ENCODE measurements around the gene NLN. TPM values are rescaled to one million over a fixed set of nuclear protein-coding genes. Genes with fewer than 3 reads are reported as not detected.
"Not testable (repeated sequence)": the region's sequence is repeated elsewhere in the genome, so short reads cannot be mapped to it uniquely, and the experiment has no call there.

Gene NLN
- total RNA-seq, 1 experiment from 2014 or later, result 34.8 TPM

DNA sequence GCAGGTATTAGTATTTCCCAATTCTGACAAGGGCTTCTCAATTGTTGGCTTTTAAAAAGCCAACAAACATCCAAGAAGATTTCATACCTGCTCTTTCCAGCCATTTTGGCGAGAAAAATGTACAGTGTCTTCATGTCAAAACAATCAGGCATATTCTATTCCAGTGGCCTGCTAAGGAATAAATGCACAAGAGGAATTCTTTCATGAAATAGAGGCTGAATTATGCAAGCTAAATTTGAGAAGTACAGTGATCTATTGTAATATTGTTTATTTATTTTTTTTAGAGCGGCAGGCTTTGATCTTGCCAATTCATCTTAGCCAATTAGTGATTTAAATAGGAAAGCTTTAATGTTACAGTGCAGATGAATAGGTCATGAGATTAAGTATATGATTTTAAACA lies 49.3 kb downstream of the NLN start:
- CTCF ChIA-PET, result no interaction called here
- peaks cover 7% of the 10 kb centered on the region for H3K9me3 Mint-ChIP-seq (ENCODE audit: unreplicated experiment)
- TF ChIP-seq, protein P1, sequence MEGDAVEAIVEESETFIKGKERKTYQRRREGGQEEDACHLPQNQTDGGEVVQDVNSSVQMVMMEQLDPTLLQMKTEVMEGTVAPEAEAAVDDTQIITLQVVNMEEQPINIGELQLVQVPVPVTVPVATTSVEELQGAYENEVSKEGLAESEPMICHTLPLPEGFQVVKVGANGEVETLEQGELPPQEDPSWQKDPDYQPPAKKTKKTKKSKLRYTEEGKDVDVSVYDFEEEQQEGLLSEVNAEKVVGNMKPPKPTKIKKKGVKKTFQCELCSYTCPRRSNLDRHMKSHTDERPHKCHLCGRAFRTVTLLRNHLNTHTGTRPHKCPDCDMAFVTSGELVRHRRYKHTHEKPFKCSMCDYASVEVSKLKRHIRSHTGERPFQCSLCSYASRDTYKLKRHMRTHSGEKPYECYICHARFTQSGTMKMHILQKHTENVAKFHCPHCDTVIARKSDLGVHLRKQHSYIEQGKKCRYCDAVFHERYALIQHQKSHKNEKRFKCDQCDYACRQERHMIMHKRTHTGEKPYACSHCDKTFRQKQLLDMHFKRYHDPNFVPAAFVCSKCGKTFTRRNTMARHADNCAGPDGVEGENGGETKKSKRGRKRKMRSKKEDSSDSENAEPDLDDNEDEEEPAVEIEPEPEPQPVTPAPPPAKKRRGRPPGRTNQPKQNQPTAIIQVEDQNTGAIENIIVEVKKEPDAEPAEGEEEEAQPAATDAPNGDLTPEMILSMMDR (IDR thresholded peaks at IDR 0.05; ENCODE audit: insufficient read depth in 1 of 2, low read depth in 1 of 2, low read length in 1 of 2, severe bottlenecking in 1 of 2, unreplicated experiment in 1 of 2), result no peak
- no peaks in the 10 kb centered on the region for H3K9me3 ChIP-seq
- H3K27me3 ChIP-seq (replicated peaks; ENCODE audit: control insufficient read depth, insufficient read depth, low read length), result no peaks in the 10 kb centered on the region
- intact Hi-C loops (cut with micrococcal nuclease; ENCODE audit: unreplicated experiment), result no loop called here
- no TSS peak for BruUV-seq (replicated peaks)
- H3K27ac Mint-ChIP-seq (ENCODE audit: unreplicated experiment), result no peak overlapping the region
- no peaks in the 10 kb centered on the region; the same call in 1 of the 2 replicates for H3K36me3 ChIP-seq (ENCODE audit: control insufficient read depth, insufficient read depth, low read length)
- H3K4me3 ChIP-seq (ENCODE audit: low read depth, low read length), result no peak overlapping the region
- no peaks in the 10 kb centered on the region for H3K27me3 Mint-ChIP-seq (ENCODE audit: insufficient read depth, unreplicated experiment)
- no peak overlapping the region for H3K4me3 Mint-ChIP-seq (ENCODE audit: unreplicated experiment)
- no peak for DNase-seq
- POLR2A ChIA-PET, result no interaction called here
- no peaks in the 10 kb centered on the region for H3K4me1 Mint-ChIP-seq (ENCODE audit: low read depth, unreplicated experiment)
- no peaks in the 10 kb centered on the region for H3K4me1 ChIP-seq
- H3K36me3 Mint-ChIP-seq (ENCODE audit: insufficient read depth, unreplicated experiment), result peaks cover 9% of the 10 kb centered on the region

DNA sequence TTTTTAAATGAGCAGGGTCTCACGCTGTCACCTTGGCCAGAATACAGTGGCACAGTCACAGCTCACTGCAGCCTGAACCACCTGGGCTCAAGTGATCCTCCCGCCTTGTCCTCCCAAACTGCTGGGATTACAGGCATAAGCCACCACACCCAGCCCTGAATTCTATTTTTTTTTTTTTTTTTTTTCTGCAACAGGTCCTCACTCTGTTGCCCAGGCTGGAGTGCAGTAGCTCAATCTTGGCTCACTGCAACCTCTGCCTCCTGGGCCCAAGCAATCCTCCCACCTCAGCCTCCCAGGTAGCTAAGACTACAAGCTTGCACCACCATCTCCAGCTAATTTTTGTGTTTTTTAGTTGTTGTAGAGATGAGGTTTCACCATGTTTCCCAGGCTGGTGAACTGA lies 51.0 kb downstream of the NLN start:
- CTCF ChIA-PET, result interaction anchor here (0.6 kb wide), 1 partner anchor 123 kb away, joined by 9 read pairs; no protein-coding TSS in a partner anchor

DNA sequence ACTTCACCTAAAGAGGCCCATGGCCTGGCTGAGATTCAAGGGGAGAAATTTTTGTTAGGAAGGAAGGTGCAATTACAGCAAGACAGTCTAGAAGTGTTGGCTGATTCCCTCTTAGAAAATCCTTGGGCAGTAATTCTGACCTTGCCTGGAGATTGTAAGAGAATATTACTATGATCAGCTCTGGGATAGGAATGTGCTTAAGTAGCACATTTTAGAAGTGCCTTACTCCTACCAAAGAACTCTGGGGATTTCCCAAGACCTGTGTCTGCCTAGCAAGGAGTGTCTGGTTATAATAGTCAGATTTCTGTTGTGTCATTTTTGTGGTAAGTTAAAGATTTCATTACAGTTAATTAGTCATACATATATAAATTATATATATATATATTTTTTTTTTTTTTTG lies 52.3 kb downstream of the NLN start:
- no peaks in the 10 kb centered on the region for H3K27me3 Mint-ChIP-seq (ENCODE audit: insufficient read depth, unreplicated experiment)
- Histone ChIP-seq H3K27me3 (replicated peaks; ENCODE audit: control insufficient read depth, insufficient read depth, low read length) (no peaks in the 10 kb centered on the region), H3K9me3 (no peaks in the 10 kb centered on the region), H3K4me1 (no peaks in the 10 kb centered on the region), H3K4me3 (ENCODE audit: low read depth, low read length) (no peak overlapping the region), H3K36me3 (ENCODE audit: control insufficient read depth, insufficient read depth, low read length) (no peaks in the 10 kb centered on the region)
- no TSS peak for BruUV-seq (replicated peaks)
- ChIA-PET CTCF (no interaction called here), POLR2A (no interaction called here)
- no peak overlapping the region for H3K27ac Mint-ChIP-seq (ENCODE audit: unreplicated experiment)
- DNase-seq, result no peak
- intact Hi-C loops (cut with micrococcal nuclease; ENCODE audit: unreplicated experiment), result no loop called here
- H3K4me3 Mint-ChIP-seq (ENCODE audit: unreplicated experiment), result no peak overlapping the region
- no peaks in the 10 kb centered on the region for H3K9me3 Mint-ChIP-seq (ENCODE audit: unreplicated experiment)
- peaks cover 7% of the 10 kb centered on the region for H3K36me3 Mint-ChIP-seq (ENCODE audit: insufficient read depth, unreplicated experiment)
- TF ChIP-seq, protein P1 (IDR thresholded peaks at IDR 0.05; ENCODE audit: insufficient read depth in 1 of 2, low read depth in 1 of 2, low read length in 1 of 2, severe bottlenecking in 1 of 2, unreplicated experiment in 1 of 2), result no peak
- no peaks in the 10 kb centered on the region for H3K4me1 Mint-ChIP-seq (ENCODE audit: low read depth, unreplicated experiment)

More for the DNA sequence above, 51.0 kb downstream of the NLN start:
- H3K36me3 Mint-ChIP-seq (ENCODE audit: insufficient read depth, unreplicated experiment); DNase-seq; H3K4me3 ChIP-seq (ENCODE audit: low read depth, low read length); H3K27me3 ChIP-seq (replicated peaks; ENCODE audit: control insufficient read depth, insufficient read depth, low read length); H3K4me3 Mint-ChIP-seq (ENCODE audit: unreplicated experiment); H3K36me3 ChIP-seq (ENCODE audit: control insufficient read depth, insufficient read depth, low read length); intact Hi-C loops (cut with micrococcal nuclease; ENCODE audit: unreplicated experiment); H3K4me1 ChIP-seq; H3K9me3 Mint-ChIP-seq (ENCODE audit: unreplicated experiment); H3K9me3 ChIP-seq; H3K27me3 Mint-ChIP-seq (ENCODE audit: insufficient read depth, unreplicated experiment); H3K27ac Mint-ChIP-seq (ENCODE audit: unreplicated experiment); BruUV-seq (replicated peaks); POLR2A ChIA-PET; H3K4me1 Mint-ChIP-seq (ENCODE audit: low read depth, unreplicated experiment): not testable (repeated sequence)

DNA sequence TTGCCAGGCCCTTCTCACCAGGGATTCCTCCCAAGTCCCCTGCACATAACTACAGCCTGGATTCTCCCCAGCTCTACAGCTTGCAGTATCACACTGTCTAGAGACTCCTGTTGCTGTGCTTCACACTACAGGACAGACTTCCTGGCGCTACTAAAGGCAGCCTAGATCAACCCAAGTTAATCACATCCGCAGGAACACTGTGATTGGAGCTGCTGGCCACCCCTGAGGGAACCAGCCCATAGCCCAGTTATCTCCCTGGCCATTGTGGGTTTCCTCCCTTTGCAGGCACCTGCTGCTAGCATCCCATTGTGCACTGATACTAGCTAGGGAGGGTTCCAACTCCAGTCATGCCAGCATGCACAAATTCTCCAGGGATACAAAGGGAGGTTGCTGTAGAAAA lies 53.5 kb downstream of the NLN start:
- POLR2A ChIA-PET, result no interaction called here
- intact Hi-C loops (cut with micrococcal nuclease; ENCODE audit: unreplicated experiment), result no loop called here
- Histone ChIP-seq H3K4me3 (ENCODE audit: low read depth, low read length) (no peak overlapping the region), H3K4me1 (no peaks in the 10 kb centered on the region), H3K9me3 (no peaks in the 10 kb centered on the region), H3K36me3 (ENCODE audit: control insufficient read depth, insufficient read depth, low read length) (no peaks in the 10 kb centered on the region), H3K27me3 (replicated peaks; ENCODE audit: control insufficient read depth, insufficient read depth, low read length) (no peaks in the 10 kb centered on the region)
- Mint-ChIP-seq H3K4me3 (ENCODE audit: unreplicated experiment) (no peak overlapping the region), H3K4me1 (ENCODE audit: low read depth, unreplicated experiment) (no peaks in the 10 kb centered on the region), H3K27ac (ENCODE audit: unreplicated experiment) (no peak overlapping the region), H3K36me3 (ENCODE audit: insufficient read depth, unreplicated experiment) (peaks cover 15% of the 10 kb centered on the region), H3K9me3 (ENCODE audit: unreplicated experiment) (no peaks in the 10 kb centered on the region), H3K27me3 (ENCODE audit: insufficient read depth, unreplicated experiment) (no peaks in the 10 kb centered on the region)
- TF ChIP-seq, protein P1 (IDR thresholded peaks at IDR 0.05; ENCODE audit: insufficient read depth in 1 of 2, low read depth in 1 of 2, low read length in 1 of 2, severe bottlenecking in 1 of 2, unreplicated experiment in 1 of 2), result no peak
- no TSS peak for BruUV-seq (replicated peaks)
- CTCF ChIA-PET, result no interaction called here
- DNase-seq, result no peak
